Measurements from ENCODE around the gene SLC24A3. TPM values are rescaled to one million over a fixed set of nuclear protein-coding genes. Genes with fewer than 3 reads are reported as not detected.

Gene SLC24A3
- total and polyA plus RNA-seq, 4 donors, result 1.9 to 8.4 (median 5.8) TPM

- no peak for ATAC-seq (ENCODE audit: insufficient read depth, low FRiP score)
- 68 to 80% methylated on average over 2 of the region's 2 CpGs for WGBS, 2 donors
- no peaks in the 10 kb centered on the region for H3K27me3 ChIP-seq (ENCODE audit: control insufficient read depth in 3 of 3, insufficient read depth in 3 of 3, low read length in 2 of 3)
These were observed 469.8 kb downstream of the SLC24A3 start for GRCh38 chr20:19682249-19682648.

GRCh38 chr20:19683188-19683587, 470.7 kb downstream of the SLC24A3 start:
- Histone ChIP-seq H3K36me3 (ENCODE audit: control insufficient read depth in 4 of 4, insufficient read depth in 4 of 4, low read length in 4 of 4) (peaks cover 0 to 4% (median 0%) of the 10 kb centered on the region in 4 donors), H3K4me1 (ENCODE audit: control insufficient read depth in 5 of 5, insufficient read depth in 5 of 5, low read length in 5 of 5) (no peaks in the 10 kb centered on the region), H3K9ac (ENCODE audit: insufficient read depth in 1 of 2, low read length in 2 of 2) (no peak overlapping the region), H3K27me3 (ENCODE audit: control insufficient read depth in 3 of 3, insufficient read depth in 3 of 3, low read length in 2 of 3) (no peaks in the 10 kb centered on the region), H3K9me3 (ENCODE audit: control insufficient read depth in 4 of 4, insufficient read depth in 3 of 4, low read length in 3 of 4) (no peaks in the 10 kb centered on the region), H3K4me3 (no peak overlapping the region), H3K27ac (ENCODE audit: low read depth in 1 of 2, low read length in 1 of 2) (no peak overlapping the region)
- no peak for ATAC-seq (ENCODE audit: insufficient read depth, low FRiP score)
- WGBS, 2 donors, result 59 to 81% methylated on average over 3 of the region's 3 CpGs
- no peak for TF ChIP-seq CTCF (IDR thresholded peaks at IDR 0.05; ENCODE audit: control extremely low read depth, extremely low read depth)
- DNase-seq, result peak; percentile 32 to 72 (median 37)

More at GRCh38 chr20:19682249-19682648, 469.8 kb downstream of the SLC24A3 start:
- H3K4me1 ChIP-seq (ENCODE audit: control insufficient read depth in 5 of 5, insufficient read depth in 5 of 5, low read length in 5 of 5), result no peaks in the 10 kb centered on the region
- no peak for DNase-seq
- no peak overlapping the region for H3K27ac ChIP-seq (ENCODE audit: low read depth in 1 of 2, low read length in 1 of 2)
- TF ChIP-seq CTCF (IDR thresholded peaks at IDR 0.05; ENCODE audit: control extremely low read depth, extremely low read depth), result no peak
- H3K9me3 ChIP-seq (ENCODE audit: control insufficient read depth in 4 of 4, insufficient read depth in 3 of 4, low read length in 3 of 4), result no peaks in the 10 kb centered on the region
- peaks cover 0 to 4% (median 0%) of the 10 kb centered on the region in 4 donors for H3K36me3 ChIP-seq (ENCODE audit: control insufficient read depth in 4 of 4, insufficient read depth in 4 of 4, low read length in 4 of 4)
- no peak overlapping the region for H3K4me3 ChIP-seq
- H3K9ac ChIP-seq (ENCODE audit: insufficient read depth in 1 of 2, low read length in 2 of 2), result no peak overlapping the region

- no peak for TF ChIP-seq CTCF (IDR thresholded peaks at IDR 0.05; ENCODE audit: control extremely low read depth, extremely low read depth)
- H3K9me3 ChIP-seq (ENCODE audit: control insufficient read depth in 4 of 4, insufficient read depth in 3 of 4, low read length in 3 of 4), result no peaks in the 10 kb centered on the region
- no peaks in the 10 kb centered on the region for H3K27me3 ChIP-seq (ENCODE audit: control insufficient read depth in 3 of 3, insufficient read depth in 3 of 3, low read length in 2 of 3)
- H3K27ac ChIP-seq (ENCODE audit: low read depth in 1 of 2, low read length in 1 of 2), result no peak overlapping the region
- H3K36me3 ChIP-seq (ENCODE audit: control insufficient read depth in 4 of 4, insufficient read depth in 4 of 4, low read length in 4 of 4), result peaks cover 0 to 4% (median 0%) of the 10 kb centered on the region in 4 donors
- ATAC-seq (ENCODE audit: insufficient read depth, low FRiP score) (no peak), DNase-seq (no peak)
- 95% methylated on average over 3 of the region's 3 CpGs for WGBS, 2 donors
- no peak overlapping the region for H3K4me3 ChIP-seq
- H3K9ac ChIP-seq (ENCODE audit: insufficient read depth in 1 of 2, low read length in 2 of 2), result no peak overlapping the region
- H3K4me1 ChIP-seq (ENCODE audit: control insufficient read depth in 5 of 5, insufficient read depth in 5 of 5, low read length in 5 of 5), result no peaks in the 10 kb centered on the region
These were observed 471.4 kb downstream of the SLC24A3 start for GRCh38 chr20:19683822-19684221.

Data from lung (tissue), 12 donors.